MCF 10A (cell line): ENCODE measurements around the gene IRF1. TPM values are rescaled to one million over a fixed set of nuclear protein-coding genes. Genes with fewer than 3 reads are reported as not detected.
A peak's percentile ranks its signal among the peaks of the same experiment; 100 is the strongest.

Experiments
- BruUV-seq: library from RNA; stranded (reverse); fragments of 400-500 nt; replicated peaks from 2 replicates; lab custom pipeline; 2021; lab: Mats Ljungman, UMichigan
- CTCF ChIA-PET: fragments of 300-600 bp; sonication (Branson Sonifier 250); formaldehyde crosslinking; extraction: SDS; loops from one replicate; lab custom pipeline; 2021; ENCODE audit warnings: antibody characterized with exemption, inconsistent platforms; lab: Yijun Ruan, JAX
- POLR2A ChIA-PET: fragments of 300-600, 350-650 bp; sonication (Branson Sonifier 250); formaldehyde crosslinking; extraction: SDS; loops from one replicate; lab custom pipeline; 2020; ENCODE audit warnings: antibody characterized with exemption, inconsistent platforms; lab: Yijun Ruan, JAX
- DNase-seq: peaks from one replicate; pipeline ENCODE4 v3.0.0-alpha.2; 2018; ENCODE audit not compliant: unreplicated experiment
- H3K27ac Mint-ChIP-seq: one replicate; pipeline ENCODE4 v1.8.0; 2022; ENCODE audit warnings: mild to moderate bottlenecking, low read depth, mixed read lengths; ENCODE audit not compliant: unreplicated experiment
- H3K27me3 Mint-ChIP-seq: one replicate; pipeline ENCODE4 v1.8.0; 2022; ENCODE audit warnings: mixed read lengths; ENCODE audit not compliant: insufficient read depth, unreplicated experiment
- H3K36me3 Mint-ChIP-seq: one replicate; pipeline ENCODE4 v1.8.0; 2022; ENCODE audit warnings: mild to moderate bottlenecking, moderate library complexity, mixed read lengths; ENCODE audit not compliant: insufficient read depth, unreplicated experiment
- H3K4me1 Mint-ChIP-seq: one replicate; pipeline ENCODE4 v1.8.0; 2022; ENCODE audit warnings: mixed read lengths; ENCODE audit not compliant: insufficient read depth, unreplicated experiment
- H3K4me3 Mint-ChIP-seq: one replicate; pipeline ENCODE4 v1.8.0; 2022; ENCODE audit warnings: mild to moderate bottlenecking, moderate library complexity, mixed read lengths; ENCODE audit not compliant: unreplicated experiment
- H3K9me3 Mint-ChIP-seq: one replicate; pipeline ENCODE4 v1.8.0; 2022; ENCODE audit warnings: mixed read lengths; ENCODE audit not compliant: unreplicated experiment
- CTCF ChIP-seq: fragments of 200-600 bp; IDR thresholded peaks from one replicate; pipeline ENCODE4 v1.8.0; 2022; ENCODE audit warnings: antibody characterized with exemption, mild to moderate bottlenecking; ENCODE audit not compliant: unreplicated experiment
- intact Hi-C: fragments of 100-400 bp; cut with micrococcal nuclease; formaldehyde crosslinking; loops from 2 replicates; pipeline ENCODE4 v1.14.1; 2022
- total RNA-seq: library from RNA; stranded (reverse); gene quantifications from 2 replicates; pipeline ENCODE4 v1.2.3, GENCODE V29; 2022

Gene IRF1
- total RNA-seq, 1 experiment from 2014 or later: 18.7 TPM

- Mint-ChIP-seq H3K27ac (peak overlapping the region; percentile 60), H3K27me3 (no peaks in the 10 kb centered on the region), H3K36me3 (peaks cover 8% of the 10 kb centered on the region), H3K9me3 (no peaks in the 10 kb centered on the region), H3K4me1 (peaks cover 45% of the 10 kb centered on the region), H3K4me3 (no peak overlapping the region)
- ChIA-PET CTCF (interaction anchor here (0.7 to 4.2 kb wide), 13 partner anchors 11 to 193 kb away, joined by 3 to 28 read pairs (median 3); partner anchors contain the start of gene IRF1), POLR2A (interaction anchor here (0.7 to 4.6 kb wide), 18 partner anchors 8 to 91 kb away, joined by 3 to 36 read pairs (median 6); partner anchors contain the start of genes IRF1 and SLC22A5)
- no peak for TF ChIP-seq CTCF
- intact Hi-C loops: loop anchor here (1.0 to 2.0 kb wide), 2 partner anchors 38 to 39 kb away; no protein-coding TSS in a partner anchor
- peak; percentile 66 for DNase-seq
- no TSS peak for BruUV-seq
Measured at GRCh38 chr5:132458651-132459030, 31.9 kb downstream of the IRF1 start.

- no peak for TF ChIP-seq CTCF
- DNase-seq: peak; percentile 32
- Mint-ChIP-seq H3K4me1 (peaks cover 45% of the 10 kb centered on the region), H3K9me3 (peaks cover 1% of the 10 kb centered on the region), H3K36me3 (peaks cover 12% of the 10 kb centered on the region), H3K4me3 (no peak overlapping the region), H3K27ac (peak overlapping the region; percentile 60), H3K27me3 (no peaks in the 10 kb centered on the region)
- intact Hi-C loops: loop anchor here (1.0 to 2.0 kb wide), 2 partner anchors 39 kb away; no protein-coding TSS in a partner anchor
- POLR2A ChIA-PET: interaction anchor here (0.7 to 4.6 kb wide), 21 partner anchors 7 to 164 kb away, joined by 3 to 36 read pairs (median 6); partner anchors contain the start of genes IRF1, SLC22A4 and SLC22A5
- CTCF ChIA-PET: interaction anchor here (0.9 to 4.2 kb wide), 11 partner anchors 11 to 193 kb away, joined by 3 to 28 read pairs (median 5); partner anchors contain the start of gene IRF1
- BruUV-seq: no TSS peak
Measured at GRCh38 chr5:132458226-132458560, 32.4 kb downstream of the IRF1 start.

- H3K4me3 Mint-ChIP-seq: no peak overlapping the region
- intact Hi-C loops: loop anchor here (1.0 to 2.0 kb wide), 2 partner anchors 38 to 39 kb away; no protein-coding TSS in a partner anchor
- CTCF ChIA-PET: interaction anchor here (0.7 to 4.2 kb wide), 12 partner anchors 10 to 192 kb away, joined by 3 to 28 read pairs (median 4); partner anchors contain the start of gene IRF1
- POLR2A ChIA-PET: interaction anchor here (0.7 to 4.6 kb wide), 18 partner anchors 9 to 164 kb away, joined by 3 to 36 read pairs (median 6); partner anchors contain the start of genes IRF1 and SLC22A4
- H3K9me3 Mint-ChIP-seq: peaks cover 7% of the 10 kb centered on the region
- DNase-seq: peak; percentile 75
- H3K4me1 Mint-ChIP-seq: peaks cover 45% of the 10 kb centered on the region
- no peak for TF ChIP-seq CTCF
- BruUV-seq: TSS peak; percentile 77
- H3K27me3 Mint-ChIP-seq: no peaks in the 10 kb centered on the region
- peaks cover 12% of the 10 kb centered on the region for H3K36me3 Mint-ChIP-seq
- H3K27ac Mint-ChIP-seq: peak overlapping the region; percentile 60
Measured at GRCh38 chr5:132457371-132458225, 33.0 kb downstream of the IRF1 start.

GRCh38 chr5:132456987-132457361, 33.6 kb downstream of the IRF1 start:
- no peaks in the 10 kb centered on the region for H3K27me3 Mint-ChIP-seq
- intact Hi-C loops: no loop called here
- no TSS peak for BruUV-seq
- TF ChIP-seq CTCF: no peak
- H3K9me3 Mint-ChIP-seq: peaks cover 8% of the 10 kb centered on the region
- ChIA-PET CTCF (interaction anchor here (0.7 to 4.2 kb wide), 9 partner anchors 10 to 70 kb away, joined by 3 to 28 read pairs (median 5); partner anchors contain the start of gene IRF1), POLR2A (interaction anchor here (0.8 to 4.6 kb wide), 9 partner anchors 9 to 68 kb away, joined by 3 to 36 read pairs (median 14); partner anchors contain the start of gene IRF1)
- peak overlapping the region; percentile 60 for H3K27ac Mint-ChIP-seq
- H3K4me1 Mint-ChIP-seq: peaks cover 45% of the 10 kb centered on the region
- no peak for DNase-seq
- H3K4me3 Mint-ChIP-seq: no peak overlapping the region
- peaks cover 12% of the 10 kb centered on the region for H3K36me3 Mint-ChIP-seq
